Activated CD8-positive, alpha-beta memory T cell treated with anti-CD3 and anti-CD28 coated beads for 24 hours (primary cell): ENCODE measurements around the gene OGT.

ENCODE experiments used
- DNase-seq: peaks from one replicate; pipeline ENCODE4 v3.0.0-alpha.2; 2020

Gene OGT

DNA sequence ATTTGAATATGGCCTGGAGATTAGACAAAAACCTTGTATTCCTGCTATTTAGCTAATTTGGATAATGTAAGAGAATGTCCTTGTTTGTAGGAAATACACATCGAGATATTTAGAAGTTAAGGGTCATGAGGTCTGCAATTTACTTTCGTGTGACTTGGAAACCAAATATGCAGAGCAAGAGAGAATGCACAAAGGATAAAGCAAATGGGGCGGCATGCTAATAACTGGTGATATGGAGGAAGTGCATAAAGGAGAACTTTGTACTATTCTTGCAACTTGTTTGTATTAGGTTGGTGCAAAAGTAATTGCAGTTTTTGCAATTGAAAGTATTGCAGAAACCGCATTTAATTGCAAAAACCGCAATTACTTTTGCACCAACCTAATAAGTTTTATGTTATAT lies 92.6 kb downstream of the OGT start:
- DNase-seq, result no peak
